Karpas-422 (cell line): ENCODE data around the gene ERF. TPM values are rescaled to one million over a fixed set of nuclear protein-coding genes. Genes with fewer than 3 reads are reported as not detected.

Source experiments
- DNase-seq: peaks from one replicate; pipeline ENCODE4 v3.0.0-alpha.2; 2015
- H2AFZ ChIP-seq: fragments of 200-600 bp; sonication (generic); 2 replicates; pipeline ENCODE4 v1.6.1; 2014; ENCODE audit warnings: antibody characterized with exemption, low read length, mixed read lengths
- H3K27ac ChIP-seq: fragments of 200-600 bp; sonication (generic); 2 replicates; pipeline ENCODE4 v1.5.1; 2014; ENCODE audit warnings: mild to moderate bottlenecking, low read length, moderate library complexity
- H3K27me3 ChIP-seq: fragments of 200-600 bp; sonication (generic); 2 replicates; pipeline ENCODE4 v1.6.1; 2014; ENCODE audit warnings: low read length, mixed read lengths
- H3K36me3 ChIP-seq: fragments of 200-600 bp; sonication (generic); 2 replicates; pipeline ENCODE4 v1.6.1; 2014; ENCODE audit warnings: low read length, mixed read lengths; ENCODE audit not compliant: insufficient read depth
- H3K4me1 ChIP-seq: fragments of 200-600 bp; sonication (generic); 2 replicates; pipeline ENCODE4 v1.6.1; 2014; ENCODE audit warnings: mild to moderate bottlenecking, low read length, mixed read lengths
- H3K4me2 ChIP-seq: fragments of 200-600 bp; sonication (generic); 2 replicates; pipeline ENCODE4 v1.6.1; 2014; ENCODE audit warnings: low read length, low read depth, mild to moderate bottlenecking; ENCODE audit not compliant: poor library complexity, severe bottlenecking
- H3K4me3 ChIP-seq: fragments of 200-600 bp; sonication (generic); 2 replicates; pipeline ENCODE4 v1.5.1; 2014; ENCODE audit warnings: mild to moderate bottlenecking, antibody characterized with exemption, low read length, mixed read lengths
- H3K79me2 ChIP-seq: fragments of 200-600 bp; sonication (generic); 2 replicates; pipeline ENCODE4 v1.6.1; 2014; ENCODE audit warnings: mild to moderate bottlenecking, low read length, mixed read lengths
- H3K9ac ChIP-seq: fragments of 200-600 bp; sonication (generic); 2 replicates; pipeline ENCODE4 v1.6.0; 2014; ENCODE audit warnings: low read length
- H3K9me2 ChIP-seq: fragments of 200-600 bp; sonication (generic), shearing (Covaris generic); replicated peaks from 2 replicates; pipeline ENCODE4 v1.6.0; 2014; ENCODE audit warnings: mild to moderate bottlenecking, low read length, moderate library complexity; ENCODE audit not compliant: insufficient read depth
- H3K9me3 ChIP-seq: fragments of 300-700, 200-600 bp; sonication (generic); 2 replicates; pipeline ENCODE4 v1.6.1; 2014; ENCODE audit warnings: low read length, mixed read lengths
- H4K20me1 ChIP-seq: fragments of 200-600 bp; sonication (generic); 2 replicates; pipeline ENCODE4 v1.6.1; 2014; ENCODE audit warnings: mild to moderate bottlenecking, antibody characterized with exemption, low read length, low read depth; ENCODE audit not compliant: insufficient read depth
- total RNA-seq: library from RNA; depleted of rRNA; stranded (reverse); fragments of >200 nt; shearing (Covaris generic); gene quantifications from 2 replicates; pipeline ENCODE4 v1.2.3, GENCODE V29; 2014; ENCODE audit warnings: low replicate concordance

ERF gene
- total RNA-seq, 1 experiment from 2014 or later, result 36.4 TPM

- peaks cover 18% of the 10 kb centered on the region for H3K79me2 ChIP-seq
- no peak overlapping the region for H2AFZ ChIP-seq
- peak overlapping the region; percentile 54 for H3K27ac ChIP-seq
- H4K20me1 ChIP-seq, result peaks cover 10% of the 10 kb centered on the region; the same call in 1 of the 2 replicates
- H3K4me2 ChIP-seq, result peak overlapping the region; percentile 92
- H3K27me3 ChIP-seq, result no peaks in the 10 kb centered on the region
- H3K9me3 ChIP-seq, result no peaks in the 10 kb centered on the region
- peak overlapping the region; percentile 85 for H3K4me3 ChIP-seq
- peaks cover 46% of the 10 kb centered on the region for H3K4me1 ChIP-seq
- H3K9me2 ChIP-seq, result no peaks in the 10 kb centered on the region
- H3K36me3 ChIP-seq, result peaks cover 14% of the 10 kb centered on the region; the same call in 1 of the 2 replicates
- DNase-seq, result peak; percentile 62
- peak overlapping the region; percentile 83 for H3K9ac ChIP-seq
Observed at GRCh38 chr19:42285541-42285941, 30.6 kb upstream of the ERF start.

- Histone ChIP-seq H4K20me1 (peaks cover 10% of the 10 kb centered on the region; the same call in 1 of the 2 replicates), H3K4me1 (peaks cover 47% of the 10 kb centered on the region), H3K9me3 (no peaks in the 10 kb centered on the region), H3K27me3 (no peaks in the 10 kb centered on the region), H3K27ac (peak overlapping the region; percentile 54), H2AFZ (no peak overlapping the region), H3K9me2 (no peaks in the 10 kb centered on the region), H3K79me2 (peaks cover 18% of the 10 kb centered on the region), H3K9ac (peak overlapping the region; percentile 83), H3K4me3 (peak overlapping the region; percentile 85), H3K36me3 (peaks cover 14% of the 10 kb centered on the region; the same call in 1 of the 2 replicates), H3K4me2 (peak overlapping the region; percentile 92)
- DNase-seq, result peak; percentile 69
Observed at GRCh38 chr19:42284591-42285341, 29.8 kb upstream of the ERF start.

- H2AFZ ChIP-seq, result no peak overlapping the region
- peaks cover 53% of the 10 kb centered on the region for H3K4me1 ChIP-seq
- peak overlapping the region; percentile 59; the same call in 1 of the 2 replicates for H3K27ac ChIP-seq
Observed at GRCh38 chr19:42284066-42284501, 29.2 kb upstream of the ERF start.

GRCh38 chr19:42283188-42284065 is 28.5 kb upstream of the ERF start:
- H3K79me2 ChIP-seq, result peaks cover 18% of the 10 kb centered on the region
- H3K9me2 ChIP-seq, result no peaks in the 10 kb centered on the region
- peak overlapping the region; percentile 75 for H3K4me3 ChIP-seq
- H3K27ac ChIP-seq, result peak overlapping the region; percentile 81
- H3K36me3 ChIP-seq, result peaks cover 13% of the 10 kb centered on the region; the same call in 1 of the 2 replicates
- H3K4me1 ChIP-seq, result peaks cover 60% of the 10 kb centered on the region
- H3K27me3 ChIP-seq, result no peaks in the 10 kb centered on the region
- H3K9ac ChIP-seq, result peak overlapping the region; percentile 82
- no peak overlapping the region for H2AFZ ChIP-seq
- H3K4me2 ChIP-seq, result peak overlapping the region; percentile 93
- DNase-seq, result peak; percentile 98
- H3K9me3 ChIP-seq, result no peaks in the 10 kb centered on the region
- H4K20me1 ChIP-seq, result peaks cover 10% of the 10 kb centered on the region; the same call in 1 of the 2 replicates

More at GRCh38 chr19:42284066-42284501, 29.2 kb upstream of the ERF start:
- no peaks in the 10 kb centered on the region for H3K9me3 ChIP-seq
- H3K4me2 ChIP-seq, result peak overlapping the region; percentile 34
- H3K4me3 ChIP-seq, result peak overlapping the region; percentile 50; the same call in 1 of the 2 replicates
- DNase-seq, result peak; percentile 95
- no peaks in the 10 kb centered on the region for H3K27me3 ChIP-seq
- peaks cover 14% of the 10 kb centered on the region; the same call in 1 of the 2 replicates for H3K36me3 ChIP-seq
- H3K9ac ChIP-seq, result peak overlapping the region; percentile 76
- H3K79me2 ChIP-seq, result peaks cover 18% of the 10 kb centered on the region
- H4K20me1 ChIP-seq, result peaks cover 10% of the 10 kb centered on the region; the same call in 1 of the 2 replicates
- no peaks in the 10 kb centered on the region for H3K9me2 ChIP-seq

GRCh38 chr19:42282819-42283187 is 27.9 kb upstream of the ERF start:
- H4K20me1 ChIP-seq, result peaks cover 10% of the 10 kb centered on the region; the same call in 1 of the 2 replicates
- peaks cover 61% of the 10 kb centered on the region for H3K4me1 ChIP-seq
- no peaks in the 10 kb centered on the region for H3K9me2 ChIP-seq
- no peaks in the 10 kb centered on the region for H3K27me3 ChIP-seq
- peaks cover 11% of the 10 kb centered on the region; the same call in 1 of the 2 replicates for H3K36me3 ChIP-seq
- peaks cover 18% of the 10 kb centered on the region for H3K79me2 ChIP-seq
- DNase-seq, result no peak
- H2AFZ ChIP-seq, result no peak overlapping the region
- H3K9me3 ChIP-seq, result no peaks in the 10 kb centered on the region
- peak overlapping the region; percentile 75 for H3K4me3 ChIP-seq
- peak overlapping the region; percentile 95 for H3K4me2 ChIP-seq
- peak overlapping the region; percentile 91 for H3K9ac ChIP-seq
- H3K27ac ChIP-seq, result peak overlapping the region; percentile 81

GRCh38 chr19:42281827-42282762 is 27.2 kb upstream of the ERF start:
- DNase-seq, result peak; percentile 53
- Histone ChIP-seq H2AFZ (no peak overlapping the region), H3K36me3 (peaks cover 5% of the 10 kb centered on the region; the same call in 1 of the 2 replicates), H3K27ac (peak overlapping the region; percentile 81), H3K9me2 (no peaks in the 10 kb centered on the region), H3K27me3 (no peaks in the 10 kb centered on the region), H3K4me1 (peaks cover 61% of the 10 kb centered on the region), H3K4me3 (peak overlapping the region; percentile 89; the same call in 1 of the 2 replicates), H3K9me3 (no peaks in the 10 kb centered on the region), H3K4me2 (peak overlapping the region; percentile 95), H3K79me2 (peaks cover 18% of the 10 kb centered on the region), H3K9ac (peak overlapping the region; percentile 91), H4K20me1 (peaks cover 7% of the 10 kb centered on the region; the same call in 1 of the 2 replicates)

- Histone ChIP-seq H3K27ac (peak overlapping the region; percentile 81), H3K9me2 (no peaks in the 10 kb centered on the region), H3K4me1 (peaks cover 56% of the 10 kb centered on the region), H3K4me3 (peak overlapping the region; percentile 89), H2AFZ (no peak overlapping the region), H3K9me3 (no peaks in the 10 kb centered on the region), H3K9ac (peak overlapping the region; percentile 91), H4K20me1 (peaks cover 7% of the 10 kb centered on the region; the same call in 1 of the 2 replicates), H3K27me3 (no peaks in the 10 kb centered on the region), H3K36me3 (no peaks in the 10 kb centered on the region), H3K4me2 (peak overlapping the region; percentile 95), H3K79me2 (peaks cover 18% of the 10 kb centered on the region)
- DNase-seq, result peak; percentile 74
Observed at GRCh38 chr19:42281146-42281826, 26.4 kb upstream of the ERF start.
